Thyroid gland (tissue), 4 donors: ENCODE results near the gene ARHGEF9.

Source experiments
- POLR2A ChIP-seq, 2 donors: fragments of 450-650 bp; IDR thresholded peaks; one replicate each; pipeline ENCODE4 v1.6.1; 2017; ENCODE audit warnings: antibody characterized with exemption in 2 of 2, mild to moderate bottlenecking in 2 of 2, moderate library complexity in 1 of 2
- TF ChIP-seq, protein P1 (sequence below), 6 experiments: fragments of 200-600 bp in 3 of 6; fragments of 450-650 bp in 3 of 6; sonication (generic) in 3 of 6; IDR thresholded peaks; one replicate each; pipeline ENCODE4 v1.5.1; 2016 to 2019; ENCODE audit warnings: antibody characterized with exemption in 6 of 6, mild to moderate bottlenecking in 2 of 6, inconsistent platforms in 1 of 6, moderate library complexity in 1 of 6

DNA sequence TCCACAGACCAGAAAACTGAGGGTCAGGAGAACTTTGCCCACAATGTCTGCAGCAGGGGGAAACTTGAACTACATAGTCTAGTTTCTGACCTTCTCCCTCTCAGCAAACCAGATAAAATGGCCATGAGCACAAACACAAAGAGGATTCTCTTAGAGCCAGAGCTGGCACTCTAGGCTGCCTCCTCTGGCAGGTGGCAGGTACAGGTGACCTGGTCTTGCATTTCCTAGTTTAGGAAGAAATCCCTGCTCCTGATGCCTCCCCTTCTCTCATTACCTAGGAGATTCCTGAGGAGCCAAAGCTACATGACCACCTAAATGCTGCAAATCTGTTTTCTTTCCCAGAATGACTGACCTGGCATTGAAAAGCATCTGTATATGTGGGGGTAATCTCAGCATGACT lies 45.1 kb downstream of the ARHGEF9 start:
- TF ChIP-seq, protein P1, sequence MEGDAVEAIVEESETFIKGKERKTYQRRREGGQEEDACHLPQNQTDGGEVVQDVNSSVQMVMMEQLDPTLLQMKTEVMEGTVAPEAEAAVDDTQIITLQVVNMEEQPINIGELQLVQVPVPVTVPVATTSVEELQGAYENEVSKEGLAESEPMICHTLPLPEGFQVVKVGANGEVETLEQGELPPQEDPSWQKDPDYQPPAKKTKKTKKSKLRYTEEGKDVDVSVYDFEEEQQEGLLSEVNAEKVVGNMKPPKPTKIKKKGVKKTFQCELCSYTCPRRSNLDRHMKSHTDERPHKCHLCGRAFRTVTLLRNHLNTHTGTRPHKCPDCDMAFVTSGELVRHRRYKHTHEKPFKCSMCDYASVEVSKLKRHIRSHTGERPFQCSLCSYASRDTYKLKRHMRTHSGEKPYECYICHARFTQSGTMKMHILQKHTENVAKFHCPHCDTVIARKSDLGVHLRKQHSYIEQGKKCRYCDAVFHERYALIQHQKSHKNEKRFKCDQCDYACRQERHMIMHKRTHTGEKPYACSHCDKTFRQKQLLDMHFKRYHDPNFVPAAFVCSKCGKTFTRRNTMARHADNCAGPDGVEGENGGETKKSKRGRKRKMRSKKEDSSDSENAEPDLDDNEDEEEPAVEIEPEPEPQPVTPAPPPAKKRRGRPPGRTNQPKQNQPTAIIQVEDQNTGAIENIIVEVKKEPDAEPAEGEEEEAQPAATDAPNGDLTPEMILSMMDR (IDR thresholded peaks at IDR 0.05): no peak
- TF ChIP-seq POLR2A (IDR thresholded peaks at IDR 0.05): no peak
